RWPE2 (cell line): ENCODE results near the gene SLC8A2.

Experiments
- ATAC-seq: fragments of 200-7000 bp; cut with Tn5 transposase; 3 replicates; pipeline ENCODE4 v1.9.1; 2021; ENCODE audit warnings: low read depth
- DNase-seq: peaks from one replicate; pipeline ENCODE4 v3.0.0-alpha.2; 2020; ENCODE audit warnings: low spot score
- H3K27ac ChIP-seq: fragments of 450-650 bp; 2 replicates; pipeline ENCODE4 v1.5.1; 2017; ENCODE audit warnings: mild to moderate bottlenecking; ENCODE audit not compliant: poor library complexity, severe bottlenecking
- H3K27me3 ChIP-seq: fragments of 250-450 bp; sonication (Bioruptor Pico); 2 replicates; pipeline ENCODE4 v1.5.1; 2021; ENCODE audit warnings: mild to moderate bottlenecking, moderate library complexity; ENCODE audit not compliant: insufficient read depth, poor library complexity, severe bottlenecking
- H3K36me3 ChIP-seq: fragments of 250-450 bp; sonication (Bioruptor Pico); 2 replicates; pipeline ENCODE4 v1.5.1; 2020; ENCODE audit warnings: low read depth, mild to moderate bottlenecking, moderate library complexity
- H3K4me1 ChIP-seq: fragments of 250-450 bp; sonication (Bioruptor Pico); 2 replicates; pipeline ENCODE4 v1.5.1; 2021; ENCODE audit warnings: mild to moderate bottlenecking, moderate library complexity; ENCODE audit not compliant: insufficient read depth, poor library complexity, severe bottlenecking
- H3K4me3 ChIP-seq: fragments of 250-450 bp; sonication (Bioruptor Pico); 2 replicates; pipeline ENCODE4 v1.5.1; 2021; ENCODE audit warnings: mild to moderate bottlenecking, moderate library complexity; ENCODE audit not compliant: severe bottlenecking
- H3K9me3 ChIP-seq: fragments of 250-450 bp; sonication (Bioruptor Pico); 2 replicates; pipeline ENCODE4 v1.5.1; 2021; ENCODE audit warnings: mild to moderate bottlenecking, moderate library complexity; ENCODE audit not compliant: severe bottlenecking
- CTCF ChIP-seq: fragments of 450-650 bp; IDR thresholded peaks from one replicate; pipeline ENCODE4 v1.5.1; 2017; ENCODE audit warnings: mild to moderate bottlenecking, moderate library complexity; ENCODE audit not compliant: poor library complexity, severe bottlenecking

Gene SLC8A2

GRCh38 chr19:47485210-47485609 is 13.5 kb upstream of the SLC8A2 start:
- DNase-seq: no peak
- no peaks in the 10 kb centered on the region for H3K9me3 ChIP-seq
- peak overlapping the region; percentile 47 for H3K27ac ChIP-seq
- peaks cover 10% of the 10 kb centered on the region; the same call in 1 of the 2 replicates for H3K36me3 ChIP-seq
- peak overlapping the region; percentile 93 for H3K4me3 ChIP-seq
- no peaks in the 10 kb centered on the region for H3K4me1 ChIP-seq
- no peak for TF ChIP-seq CTCF
- no peaks in the 10 kb centered on the region for H3K27me3 ChIP-seq
- ATAC-seq: no peak

DNA sequence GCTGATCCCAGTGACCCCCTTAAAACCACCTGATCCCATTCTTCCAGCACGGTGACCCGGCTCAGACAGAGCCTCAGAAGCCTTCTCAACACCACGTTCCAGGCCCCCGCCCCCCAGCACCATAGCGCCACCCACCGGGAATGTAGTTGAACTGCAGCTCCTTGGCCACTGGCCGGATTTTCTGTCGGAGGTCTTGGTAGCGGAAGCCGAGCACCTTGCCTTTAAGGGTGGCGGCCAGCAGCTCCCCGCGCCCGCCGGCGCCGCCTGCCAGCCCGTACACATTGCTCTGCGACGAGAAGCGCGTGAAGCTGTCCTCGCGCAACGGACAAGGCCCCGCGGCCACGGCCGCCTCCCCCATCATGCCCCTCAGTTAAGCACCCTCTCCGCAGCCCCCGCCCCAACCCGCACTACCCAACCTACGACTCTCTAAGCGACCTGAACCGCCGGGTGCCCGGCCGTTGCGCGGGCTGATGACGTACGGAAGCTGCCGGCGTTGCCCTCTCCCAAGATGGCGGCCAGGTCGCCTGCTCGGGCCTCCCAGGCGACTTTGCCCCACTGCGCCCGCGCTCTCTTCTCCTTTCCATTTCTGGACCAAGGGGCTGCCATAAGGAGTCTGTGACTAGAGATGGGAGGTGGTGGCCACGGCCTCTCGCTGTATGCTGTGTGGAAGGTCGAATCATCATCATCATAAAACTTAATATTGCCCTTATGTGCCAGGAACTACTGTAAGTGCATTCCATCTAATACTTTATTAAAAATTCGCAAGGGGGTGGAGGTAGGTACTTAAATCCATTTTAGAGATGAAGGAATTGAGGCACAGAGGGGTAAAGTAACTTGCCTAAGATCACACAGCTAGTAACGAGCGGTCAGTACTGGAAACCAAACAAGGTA is 12.4 kb upstream of the SLC8A2 start, which contains the start of gene KPTN:
Gene KPTN, minus strand, starts transcription at position 420 of the 891 bp plus-strand sequence. Its CDS starts 59 bp downstream, at position 361.
- H3K27ac ChIP-seq: peak within 1 kb of the TSS; percentile 47
- H3K4me1 ChIP-seq: no peaks in the 10 kb centered on the region
- TF ChIP-seq CTCF: peak; percentile 95
- peaks cover 5% of the 10 kb centered on the region; the same call in 1 of the 2 replicates for H3K36me3 ChIP-seq
- H3K9me3 ChIP-seq: no peaks in the 10 kb centered on the region
- DNase-seq (peak; percentile 86), ATAC-seq (peak; percentile 82)
- peak within 1 kb of the TSS; percentile 93 for H3K4me3 ChIP-seq
- H3K27me3 ChIP-seq: no peaks in the 10 kb centered on the region

- Histone ChIP-seq H3K4me3 (peak overlapping the region; percentile 93), H3K27me3 (no peaks in the 10 kb centered on the region), H3K9me3 (no peaks in the 10 kb centered on the region), H3K36me3 (peaks cover 5% of the 10 kb centered on the region; the same call in 1 of the 2 replicates), H3K4me1 (no peaks in the 10 kb centered on the region), H3K27ac (no peak overlapping the region)
- ATAC-seq (no peak), DNase-seq (no peak)
- no peak for TF ChIP-seq CTCF
Observed at GRCh38 chr19:47483200-47483599, 11.5 kb upstream of the SLC8A2 start.

DNA sequence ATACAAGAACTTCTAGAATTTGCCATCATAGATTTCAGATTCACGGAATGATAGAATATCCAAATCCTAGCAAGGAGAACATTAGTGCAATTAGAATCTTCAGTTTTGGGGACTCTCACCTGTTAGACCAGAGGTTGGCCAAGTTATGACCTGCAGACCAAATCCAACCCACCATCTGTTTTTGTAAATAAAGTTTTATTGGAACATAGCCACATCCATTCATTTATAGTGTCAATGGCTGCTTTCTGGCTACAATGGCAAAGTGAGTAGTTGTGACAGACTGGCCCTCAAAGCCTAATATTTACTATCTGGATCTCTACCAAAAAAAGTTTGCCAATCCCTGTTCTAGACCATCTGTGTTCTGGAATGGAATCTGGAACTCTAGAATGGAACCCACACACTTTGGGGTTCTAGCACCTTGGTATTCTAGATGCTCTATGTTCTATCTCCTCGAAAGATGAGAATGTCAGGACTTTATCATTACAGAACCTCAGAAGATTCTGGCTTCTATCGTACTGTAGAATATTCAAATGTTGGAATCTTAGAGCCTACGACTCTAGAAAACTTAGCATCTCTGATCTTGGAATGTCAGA is 9.9 kb upstream of the SLC8A2 start:
- ATAC-seq: no peak
- Histone ChIP-seq H3K27ac (no peak overlapping the region), H3K9me3 (no peaks in the 10 kb centered on the region), H3K4me3 (no peak overlapping the region), H3K27me3 (no peaks in the 10 kb centered on the region), H3K36me3 (peaks cover 5% of the 10 kb centered on the region; the same call in 1 of the 2 replicates), H3K4me1 (no peaks in the 10 kb centered on the region)
- DNase-seq: no peak
- no peak for TF ChIP-seq CTCF
